C1 segment of cervical spinal cord (tissue), 14 donors: ENCODE measurements around the gene EEF1A2.
A peak's percentile ranks its signal among the peaks of the same experiment; 100 is the strongest.

Source experiments
- DNase-seq, 14 donors: peaks; one replicate each; lab custom pipeline; 2025; lab: John Stamatoyannopoulos, UW

The EEF1A2 gene

GRCh38 chr20:63500151-63500901, 1.4 kb upstream of the EEF1A2 start:
- peak in 1 of 14 donors; percentile 75 for DNase-seq

GRCh38 chr20:63499338-63499969, 571 bp upstream of the EEF1A2 start:
- no peak for DNase-seq

- DNase-seq: peak in 3 of 14 donors; percentile 15 to 68 (median 23)
Measured at GRCh38 chr20:63497946-63498935, 642 bp downstream of the EEF1A2 start.

GRCh38 chr20:63497138-63497945, 1.5 kb downstream of the EEF1A2 start:
- no peak for DNase-seq

GRCh38 chr20:63496596-63497120, 2.2 kb downstream of the EEF1A2 start:
- no peak for DNase-seq

- DNase-seq: peak in 10 of 14 donors; percentile 16 to 74 (median 32)
Measured at GRCh38 chr20:63495741-63496595, 2.9 kb downstream of the EEF1A2 start.

- DNase-seq: no peak
Measured at GRCh38 chr20:63495167-63495720, 3.6 kb downstream of the EEF1A2 start.

GRCh38 chr20:63494420-63495166, 4.3 kb downstream of the EEF1A2 start:
- DNase-seq: no peak

- DNase-seq: no peak
Measured at GRCh38 chr20:63494084-63494419, 4.8 kb downstream of the EEF1A2 start.

GRCh38 chr20:63493563-63494020, 5.3 kb downstream of the EEF1A2 start:
- DNase-seq: no peak

- no peak for DNase-seq
Measured at GRCh38 chr20:63492982-63493381, 5.9 kb downstream of the EEF1A2 start.

GRCh38 chr20:63492518-63492917, 6.4 kb downstream of the EEF1A2 start:
- DNase-seq: no peak

- DNase-seq: no peak
Measured at GRCh38 chr20:63491635-63492230, 7.2 kb downstream of the EEF1A2 start.

- DNase-seq: no peak
Measured at GRCh38 chr20:63491078-63491477, 7.8 kb downstream of the EEF1A2 start.

- no peak for DNase-seq
Measured at GRCh38 chr20:63490416-63490815, 8.5 kb downstream of the EEF1A2 start.

GRCh38 chr20:63488315-63489251, 10.3 kb downstream of the EEF1A2 start:
- DNase-seq: no peak

- no peak for DNase-seq
Measured at GRCh38 chr20:63487781-63488241, 11.1 kb downstream of the EEF1A2 start.
